A673 (cell line): Measurements from ENCODE around the gene FGF14.

ENCODE experiments used
- CTCF ChIP-seq: fragments of 300-800, 200-600 bp; sonication (generic); conservative IDR thresholded peaks from 2 replicates; pipeline ENCODE4 v1.5.1; 2017; ENCODE audit warnings: low read depth, mild to moderate bottlenecking, antibody characterized with exemption, low read length, moderate library complexity, mixed read lengths
- EZH2 ChIP-seq: fragments of 200-600 bp; sonication (generic); IDR thresholded peaks from 2 replicates; pipeline ENCODE4 v1.6.1; 2017; ENCODE audit warnings: borderline replicate concordance, low read depth, mild to moderate bottlenecking, mixed read lengths, antibody characterized with exemption, low read length; ENCODE audit not compliant: poor library complexity, severe bottlenecking

- TF ChIP-seq CTCF: no peak
- TF ChIP-seq EZH2: no peak
Measured at GRCh38 chr13:102374233-102374632, 27.6 kb downstream of the FGF14 start.
